Fibroblast of villous mesenchyme (primary cell): ENCODE data around the gene IFT172. TPM values are rescaled to one million over a fixed set of nuclear protein-coding genes. Genes with fewer than 3 reads are reported as not detected.
"Not testable (repeated sequence)": the region's sequence is repeated elsewhere in the genome, so short reads cannot be mapped to it uniquely, and the experiment has no call there.

Experiments
- DNase-seq: peaks from one replicate; pipeline ENCODE4 v3.0.0-alpha.2; 2010; ENCODE audit warnings: low read depth
- H3K4me3 ChIP-seq: 2 replicates; pipeline ENCODE4 v1.5.1; 2011; ENCODE audit warnings: low read depth, mild to moderate bottlenecking, low read length
- total RNA-seq: library from RNA; depleted of rRNA; stranded (reverse); fragments of >200 nt; gene quantifications from 2 replicates; pipeline ENCODE4 v1.2.3, GENCODE V29; 2012
- TF ChIP-seq, protein P1 (sequence below): IDR thresholded peaks from 2 replicates; pipeline ENCODE4 v1.5.1; 2012; ENCODE audit warnings: low read depth, mild to moderate bottlenecking, low read length; ENCODE audit not compliant: insufficient read depth

IFT172 gene, protein sequence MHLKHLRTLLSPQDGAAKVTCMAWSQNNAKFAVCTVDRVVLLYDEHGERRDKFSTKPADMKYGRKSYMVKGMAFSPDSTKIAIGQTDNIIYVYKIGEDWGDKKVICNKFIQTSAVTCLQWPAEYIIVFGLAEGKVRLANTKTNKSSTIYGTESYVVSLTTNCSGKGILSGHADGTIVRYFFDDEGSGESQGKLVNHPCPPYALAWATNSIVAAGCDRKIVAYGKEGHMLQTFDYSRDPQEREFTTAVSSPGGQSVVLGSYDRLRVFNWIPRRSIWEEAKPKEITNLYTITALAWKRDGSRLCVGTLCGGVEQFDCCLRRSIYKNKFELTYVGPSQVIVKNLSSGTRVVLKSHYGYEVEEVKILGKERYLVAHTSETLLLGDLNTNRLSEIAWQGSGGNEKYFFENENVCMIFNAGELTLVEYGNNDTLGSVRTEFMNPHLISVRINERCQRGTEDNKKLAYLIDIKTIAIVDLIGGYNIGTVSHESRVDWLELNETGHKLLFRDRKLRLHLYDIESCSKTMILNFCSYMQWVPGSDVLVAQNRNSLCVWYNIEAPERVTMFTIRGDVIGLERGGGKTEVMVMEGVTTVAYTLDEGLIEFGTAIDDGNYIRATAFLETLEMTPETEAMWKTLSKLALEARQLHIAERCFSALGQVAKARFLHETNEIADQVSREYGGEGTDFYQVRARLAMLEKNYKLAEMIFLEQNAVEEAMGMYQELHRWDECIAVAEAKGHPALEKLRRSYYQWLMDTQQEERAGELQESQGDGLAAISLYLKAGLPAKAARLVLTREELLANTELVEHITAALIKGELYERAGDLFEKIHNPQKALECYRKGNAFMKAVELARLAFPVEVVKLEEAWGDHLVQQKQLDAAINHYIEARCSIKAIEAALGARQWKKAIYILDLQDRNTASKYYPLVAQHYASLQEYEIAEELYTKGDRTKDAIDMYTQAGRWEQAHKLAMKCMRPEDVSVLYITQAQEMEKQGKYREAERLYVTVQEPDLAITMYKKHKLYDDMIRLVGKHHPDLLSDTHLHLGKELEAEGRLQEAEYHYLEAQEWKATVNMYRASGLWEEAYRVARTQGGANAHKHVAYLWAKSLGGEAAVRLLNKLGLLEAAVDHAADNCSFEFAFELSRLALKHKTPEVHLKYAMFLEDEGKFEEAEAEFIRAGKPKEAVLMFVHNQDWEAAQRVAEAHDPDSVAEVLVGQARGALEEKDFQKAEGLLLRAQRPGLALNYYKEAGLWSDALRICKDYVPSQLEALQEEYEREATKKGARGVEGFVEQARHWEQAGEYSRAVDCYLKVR (N-terminal part only)
- 18.0 and 18.1 TPM in 2 replicates for total RNA-seq

DNA sequence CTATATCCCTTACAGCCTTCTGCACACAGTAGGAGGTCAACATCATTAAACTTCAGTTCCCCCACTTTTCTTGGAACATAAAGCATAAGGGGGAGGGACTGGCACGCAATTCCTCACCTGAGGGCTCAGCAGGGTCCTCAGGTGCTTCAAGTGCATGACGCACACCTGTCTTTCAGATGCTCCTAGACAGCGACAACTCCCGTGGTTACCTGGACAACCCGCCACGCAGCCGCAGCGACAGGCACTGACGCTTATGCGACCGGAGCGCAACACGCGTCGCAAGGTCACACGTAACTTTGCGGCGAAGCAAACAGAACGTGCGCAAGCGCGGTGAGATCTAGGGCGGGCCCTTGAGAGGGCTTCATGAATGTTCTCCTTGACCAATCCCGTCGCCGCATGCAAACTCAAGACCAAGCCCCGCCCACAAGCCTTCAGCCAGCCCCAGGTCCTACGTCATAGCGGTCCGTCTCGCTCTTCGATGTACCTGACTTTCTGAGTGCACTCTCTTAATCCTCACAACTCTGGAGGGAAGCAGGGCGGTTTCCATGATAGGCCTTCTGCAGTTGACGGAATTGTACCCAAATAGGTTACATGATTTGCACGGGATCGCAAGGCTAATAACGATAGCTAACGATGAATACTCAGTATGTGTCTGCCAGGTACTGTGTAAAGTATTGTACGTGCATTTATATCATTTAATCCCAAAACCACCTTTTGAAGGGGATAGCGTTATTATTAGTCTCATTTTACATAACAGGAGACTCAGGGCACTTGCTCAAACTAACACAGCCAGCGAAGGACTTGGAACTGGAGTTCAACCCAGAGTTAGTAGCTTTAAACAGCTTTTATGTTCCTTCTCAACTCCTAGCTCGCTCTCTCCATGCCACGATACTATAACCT is at the start of gene IFT172:
Gene IFT172, minus strand, starts transcription at position 246 of the 900 bp plus-strand sequence. Its CDS starts 90 bp downstream, at position 156.
- DNase-seq = peak; percentile 98
- H3K4me3 ChIP-seq = peak within 1 kb of the TSS; percentile 88
- TF ChIP-seq, protein P1, sequence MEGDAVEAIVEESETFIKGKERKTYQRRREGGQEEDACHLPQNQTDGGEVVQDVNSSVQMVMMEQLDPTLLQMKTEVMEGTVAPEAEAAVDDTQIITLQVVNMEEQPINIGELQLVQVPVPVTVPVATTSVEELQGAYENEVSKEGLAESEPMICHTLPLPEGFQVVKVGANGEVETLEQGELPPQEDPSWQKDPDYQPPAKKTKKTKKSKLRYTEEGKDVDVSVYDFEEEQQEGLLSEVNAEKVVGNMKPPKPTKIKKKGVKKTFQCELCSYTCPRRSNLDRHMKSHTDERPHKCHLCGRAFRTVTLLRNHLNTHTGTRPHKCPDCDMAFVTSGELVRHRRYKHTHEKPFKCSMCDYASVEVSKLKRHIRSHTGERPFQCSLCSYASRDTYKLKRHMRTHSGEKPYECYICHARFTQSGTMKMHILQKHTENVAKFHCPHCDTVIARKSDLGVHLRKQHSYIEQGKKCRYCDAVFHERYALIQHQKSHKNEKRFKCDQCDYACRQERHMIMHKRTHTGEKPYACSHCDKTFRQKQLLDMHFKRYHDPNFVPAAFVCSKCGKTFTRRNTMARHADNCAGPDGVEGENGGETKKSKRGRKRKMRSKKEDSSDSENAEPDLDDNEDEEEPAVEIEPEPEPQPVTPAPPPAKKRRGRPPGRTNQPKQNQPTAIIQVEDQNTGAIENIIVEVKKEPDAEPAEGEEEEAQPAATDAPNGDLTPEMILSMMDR = no peak

DNA sequence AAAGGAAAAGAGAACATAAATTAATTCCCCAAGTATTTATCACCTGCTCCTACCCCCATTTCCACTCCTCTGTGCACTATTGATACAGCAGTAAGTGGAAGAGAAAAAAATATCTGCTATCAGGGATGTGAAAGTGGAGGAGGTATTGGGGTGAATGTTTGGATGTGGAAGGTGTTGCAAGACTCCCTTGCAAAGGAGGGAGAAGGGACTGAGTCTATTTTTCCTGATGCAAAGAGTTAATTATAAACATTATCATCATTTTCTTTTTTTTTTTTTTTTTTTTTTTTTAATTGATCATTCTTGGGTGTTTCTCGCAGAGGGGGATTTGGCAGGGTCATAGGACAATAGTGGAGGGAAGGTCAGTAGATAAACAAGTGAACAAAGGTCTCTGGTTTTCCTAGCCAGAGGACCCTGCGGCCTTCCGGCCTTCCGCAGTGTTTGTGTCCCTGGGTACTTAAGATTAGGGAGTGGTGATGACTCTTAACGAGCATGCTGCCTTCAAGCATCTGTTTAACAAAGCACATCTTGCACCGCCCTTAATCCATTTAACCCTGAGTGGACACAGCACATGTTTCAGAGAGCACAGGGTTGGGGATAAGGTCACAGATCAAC is 49.4 kb upstream of the IFT172 start:
- not testable (repeated sequence) for DNase-seq, H3K4me3 ChIP-seq

DNA sequence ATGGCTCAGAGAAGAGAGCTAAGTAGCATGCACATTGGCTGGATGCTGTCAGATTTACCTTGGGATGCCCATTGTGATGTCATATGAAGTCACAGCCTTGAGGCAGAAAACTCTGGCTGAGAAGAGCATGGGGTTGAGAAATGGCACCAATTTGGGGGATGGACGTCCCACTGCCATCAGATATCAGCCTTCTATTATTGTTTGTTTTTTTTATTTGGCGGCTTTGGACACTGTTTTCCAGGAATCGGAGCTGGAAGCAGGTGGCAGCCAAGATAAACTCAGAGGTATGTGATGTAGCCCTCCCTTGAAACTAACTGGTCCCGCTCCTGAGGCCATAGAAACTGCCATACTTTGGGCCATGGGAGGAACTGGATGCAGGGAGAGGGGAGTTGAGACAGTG is 47.7 kb upstream of the IFT172 start:
- TF ChIP-seq, protein P1 = no peak
- no peak overlapping the region for H3K4me3 ChIP-seq
- no peak for DNase-seq

DNA sequence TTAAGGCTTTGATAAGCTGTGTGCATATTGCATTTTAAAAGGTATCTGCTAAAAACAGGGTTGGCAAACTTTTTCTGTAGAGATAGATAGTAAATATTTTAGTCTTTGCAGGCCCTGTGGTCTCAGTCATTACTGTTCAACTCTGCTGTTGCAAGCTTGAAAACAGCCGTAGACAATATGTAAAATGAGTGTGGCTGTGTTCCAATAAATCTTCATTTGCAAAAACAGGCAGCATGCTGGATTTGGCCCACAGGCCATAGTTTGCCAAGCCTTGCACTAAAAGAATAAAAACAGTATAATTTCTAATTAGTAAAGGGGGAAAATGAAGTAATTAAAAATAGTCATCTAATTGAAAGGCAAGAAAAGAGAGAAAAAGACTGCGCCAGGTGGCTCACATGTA is 42.4 kb upstream of the IFT172 start:
- DNase-seq = no peak
- H3K4me3 ChIP-seq = no peak overlapping the region
- TF ChIP-seq, protein P1 = no peak

DNA sequence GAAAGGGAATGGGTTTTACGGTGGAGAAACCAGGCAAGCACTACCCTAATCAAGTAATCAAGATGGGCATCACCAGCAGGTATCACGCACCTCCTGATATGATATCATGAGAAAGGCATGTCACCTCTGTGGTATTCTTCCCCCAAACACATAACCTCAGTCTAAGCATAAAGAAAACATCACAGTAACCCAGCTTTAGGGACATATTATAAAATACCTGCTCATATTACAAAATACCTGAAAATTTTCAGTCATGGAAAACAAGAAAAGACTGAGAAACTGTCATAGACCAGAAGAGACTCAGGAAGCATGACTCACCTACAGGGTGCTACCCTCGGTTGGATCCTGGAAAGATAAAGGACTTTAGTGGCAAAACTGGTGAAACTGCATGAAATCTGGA is 37.6 kb upstream of the IFT172 start:
- no peak overlapping the region for H3K4me3 ChIP-seq
- DNase-seq = no peak
- TF ChIP-seq, protein P1 = no peak

DNA sequence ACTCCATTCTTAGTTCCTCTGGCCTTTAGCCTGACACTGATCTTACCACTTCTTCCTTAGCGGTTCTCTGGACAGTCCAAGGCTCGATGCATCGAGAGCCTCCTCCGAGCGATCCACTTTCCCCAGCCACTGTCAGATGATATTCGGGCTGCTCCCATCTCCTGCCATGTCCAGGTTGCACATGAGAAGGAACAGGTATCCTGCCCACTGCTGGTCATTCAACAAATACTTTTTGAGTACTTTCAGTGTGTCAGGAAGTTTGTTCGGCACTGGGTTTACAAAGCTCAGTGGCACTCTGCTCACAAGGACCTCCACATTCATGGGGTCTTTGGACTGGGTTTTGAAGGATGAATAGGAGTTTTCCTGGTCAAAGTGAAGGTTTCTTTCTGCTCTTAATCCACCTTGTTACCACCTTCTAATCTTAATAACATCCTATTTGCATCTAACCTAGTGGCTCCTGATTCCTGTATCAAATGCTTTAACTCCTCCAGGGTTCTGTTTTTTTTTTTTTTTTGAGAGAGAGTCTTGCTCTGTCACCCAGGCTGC is 32.9 kb upstream of the IFT172 start:
- TF ChIP-seq, protein P1 = no peak
- no peak overlapping the region for H3K4me3 ChIP-seq
- DNase-seq = no peak
